Breast epithelium (tissue), 4 donors: ENCODE data around the gene DBH. TPM values are rescaled to one million over a fixed set of nuclear protein-coding genes. Genes with fewer than 3 reads are reported as not detected.

Experiments used
- DNase-seq, 2 donors: peaks; one replicate each; pipeline ENCODE4 v3.0.0-alpha.2; 2019; ENCODE audit warnings: low spot score in 2 of 2
- H3K27ac ChIP-seq, 2 donors: fragments of 200-600 bp; sonication (generic) in 1 of 2; one replicate each; pipeline ENCODE4 v1.5.1; 2016 to 2019; ENCODE audit warnings: mild to moderate bottlenecking in 1 of 2
- H3K27me3 ChIP-seq, 2 donors: fragments of 200-600 bp; sonication (generic) in 1 of 2; one replicate each; pipeline versions ENCODE4 v1.5.1 to v1.6.0; 2017 to 2019; ENCODE audit warnings: control low read depth in 1 of 2, mild to moderate bottlenecking in 1 of 2
- H3K36me3 ChIP-seq: fragments of 200-600 bp; one replicate; pipeline ENCODE4 v1.5.1; 2019
- H3K4me1 ChIP-seq, 2 donors: fragments of 200-600 bp; sonication (generic); one replicate each; pipeline ENCODE4 v1.5.1; 2016 to 2019; ENCODE audit warnings: control low read depth in 1 of 2
- H3K4me3 ChIP-seq, 3 donors: fragments of 200-600 bp; sonication (generic); 1 replicate in 2 of 3; 2 replicates in 1 of 3; pipeline ENCODE4 v1.5.1; 2016 to 2019; ENCODE audit warnings: mild to moderate bottlenecking in 3 of 3, moderate library complexity in 2 of 3
- H3K9me3 ChIP-seq, 2 donors: fragments of 200-600 bp; sonication (generic) in 1 of 2; one replicate each; pipeline ENCODE4 v1.5.1; 2016 to 2019; ENCODE audit warnings: control low read depth in 1 of 2
- POLR2A ChIP-seq: fragments of 450-650 bp; IDR thresholded peaks from one replicate; pipeline ENCODE4 v1.6.1; 2016; ENCODE audit warnings: antibody characterized with exemption, mild to moderate bottlenecking, moderate library complexity
- POLR2AphosphoS5 ChIP-seq, 3 donors: sonication (generic); formaldehyde crosslinking; IDR thresholded peaks; one replicate each; pipeline ENCODE4 v1.6.1; 2017; ENCODE audit warnings: antibody characterized with exemption in 3 of 3
- intact Hi-C: fragments of 100-400 bp; cut with DNase I; formaldehyde crosslinking; loops from one replicate; pipeline ENCODE4 v1.15.1; 2023; ENCODE audit warnings: low total_unique reads
- total RNA-seq, 3 donors: library from RNA; depleted of rRNA; stranded (reverse); fragments of >200 nt; gene quantifications; one replicate each; pipeline ENCODE4 v1.1.0, GENCODE V29; 2016
- TF ChIP-seq, protein P1 (sequence below), 3 donors: fragments of 450-650 bp; IDR thresholded peaks; one replicate each; pipeline ENCODE4 v1.5.1; 2016 to 2017; ENCODE audit warnings: antibody characterized with exemption in 3 of 3, mild to moderate bottlenecking in 3 of 3, moderate library complexity in 3 of 3

DBH gene
- total RNA-seq, 3 donors from 2014 or later, result not detected

DNA sequence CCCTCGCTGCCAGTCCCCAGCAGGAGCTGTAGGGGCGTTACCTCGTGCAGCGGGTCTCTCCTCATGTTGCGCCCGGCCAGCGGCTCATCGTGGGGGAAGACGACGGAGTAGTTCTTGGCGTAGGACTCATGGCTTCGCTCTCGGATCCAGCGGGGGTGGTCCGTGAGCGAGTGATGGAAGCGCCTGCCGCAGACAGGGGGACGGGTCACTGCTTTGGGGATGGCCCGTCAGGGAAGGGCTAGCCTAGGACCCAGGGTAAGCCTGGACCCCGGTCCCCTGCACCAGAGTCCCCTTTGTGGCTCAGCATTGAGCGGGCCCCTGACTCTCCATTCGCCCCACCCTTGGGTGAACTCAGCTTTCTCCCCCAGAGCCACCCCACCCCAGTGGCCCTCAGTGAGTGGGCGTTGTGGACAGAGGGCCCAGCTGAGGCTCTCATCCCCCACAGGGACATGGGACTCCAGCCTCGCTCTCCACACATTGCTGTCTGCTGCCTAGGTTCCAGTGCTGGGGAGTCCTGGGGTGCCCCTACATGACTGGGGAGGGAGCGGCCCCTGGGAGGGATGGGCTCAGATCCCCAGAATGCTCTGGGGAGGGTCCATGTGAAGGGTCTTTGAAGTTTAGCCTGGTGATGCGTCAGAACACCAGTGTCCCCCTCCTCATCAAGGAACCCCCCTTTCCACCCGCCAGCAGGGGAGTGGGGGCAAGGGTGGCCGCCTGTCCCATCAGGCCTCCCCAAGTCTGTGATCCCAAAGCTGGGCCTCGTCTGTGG lies 72.3 kb downstream of the DBH start:
- Histone ChIP-seq H3K9me3 (no peaks in the 10 kb centered on the region), H3K4me1 (peaks cover 0 to 8% of the 10 kb centered on the region in 2 donors), H3K27ac (peak overlapping the region in 1 of 2 donors; percentile 76), H3K27me3 (peaks cover 0 to 3% of the 10 kb centered on the region in 2 donors), H3K4me3 (no peak overlapping the region), H3K36me3 (no peaks in the 10 kb centered on the region)
- no peak for DNase-seq
- TF ChIP-seq, protein P1, sequence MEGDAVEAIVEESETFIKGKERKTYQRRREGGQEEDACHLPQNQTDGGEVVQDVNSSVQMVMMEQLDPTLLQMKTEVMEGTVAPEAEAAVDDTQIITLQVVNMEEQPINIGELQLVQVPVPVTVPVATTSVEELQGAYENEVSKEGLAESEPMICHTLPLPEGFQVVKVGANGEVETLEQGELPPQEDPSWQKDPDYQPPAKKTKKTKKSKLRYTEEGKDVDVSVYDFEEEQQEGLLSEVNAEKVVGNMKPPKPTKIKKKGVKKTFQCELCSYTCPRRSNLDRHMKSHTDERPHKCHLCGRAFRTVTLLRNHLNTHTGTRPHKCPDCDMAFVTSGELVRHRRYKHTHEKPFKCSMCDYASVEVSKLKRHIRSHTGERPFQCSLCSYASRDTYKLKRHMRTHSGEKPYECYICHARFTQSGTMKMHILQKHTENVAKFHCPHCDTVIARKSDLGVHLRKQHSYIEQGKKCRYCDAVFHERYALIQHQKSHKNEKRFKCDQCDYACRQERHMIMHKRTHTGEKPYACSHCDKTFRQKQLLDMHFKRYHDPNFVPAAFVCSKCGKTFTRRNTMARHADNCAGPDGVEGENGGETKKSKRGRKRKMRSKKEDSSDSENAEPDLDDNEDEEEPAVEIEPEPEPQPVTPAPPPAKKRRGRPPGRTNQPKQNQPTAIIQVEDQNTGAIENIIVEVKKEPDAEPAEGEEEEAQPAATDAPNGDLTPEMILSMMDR (IDR thresholded peaks at IDR 0.05), result no peak
- TF ChIP-seq POLR2AphosphoS5 (IDR thresholded peaks at IDR 0.05) (no peak), POLR2A (no peak)
- intact Hi-C loops, result no loop called here

Other genes starting within 250 kb of the DBH start
- gene REXO4, start 218.4 kb upstream of the DBH start, total RNA-seq, result 10 to 100 TPM; 14.2 to 20.5 (median 18.7) TPM
- 1 to 10 TPM in 1 of 3 donors, under 1 TPM in 2; 0.88 to 2.9 (median 0.96) TPM for gene ADAMTS13, start 214.0 kb upstream of the DBH start, total RNA-seq
- gene CACFD1, start 176.4 kb upstream of the DBH start, total RNA-seq, result 10 to 100 TPM in 2 of 3 donors, 1 to 10 TPM in 1; 5.0 to 19.5 (median 13.4) TPM
- gene SLC2A6, start 157.3 kb upstream of the DBH start, total RNA-seq, result 1 to 10 TPM; 1.8 to 2.0 (median 1.8) TPM
- not detected for gene MYMK, start 111.4 kb upstream of the DBH start, total RNA-seq
- under 1 TPM; 0.33 to 0.80 (median 0.44) TPM for gene ADAMTSL2, start 101.7 kb upstream of the DBH start, total RNA-seq
- gene FAM163B, start 27.0 kb upstream of the DBH start, total RNA-seq, result not detected
- gene SARDH, start 102.0 kb downstream of the DBH start, total RNA-seq, result 1 to 10 TPM in 2 of 3 donors, under 1 TPM in 1; 0.16 to 2.0 (median 1.0) TPM